Measurements from ENCODE around the gene PPM1L. TPM values are rescaled to one million over a fixed set of nuclear protein-coding genes. Genes with fewer than 3 reads are reported as not detected.

PPM1L gene
- total RNA-seq, 1 donor from 2014 or later, result 5.8 TPM

GRCh38 chr3:160906646-160907045 lies 150.6 kb downstream of the PPM1L start:
- Mint-ChIP-seq H3K4me1 (no peaks in the 10 kb centered on the region), H3K36me3 (ENCODE audit: low read depth) (no peaks in the 10 kb centered on the region), H3K4me3 (no peak overlapping the region), H3K27ac (no peak overlapping the region), H3K27me3 (peaks cover 2% of the 10 kb centered on the region), H3K9me3 (peaks cover 5% of the 10 kb centered on the region)
- ATAC-seq (ENCODE audit: low read depth) (no peak), DNase-seq (no peak)
- TF ChIP-seq, protein P1, sequence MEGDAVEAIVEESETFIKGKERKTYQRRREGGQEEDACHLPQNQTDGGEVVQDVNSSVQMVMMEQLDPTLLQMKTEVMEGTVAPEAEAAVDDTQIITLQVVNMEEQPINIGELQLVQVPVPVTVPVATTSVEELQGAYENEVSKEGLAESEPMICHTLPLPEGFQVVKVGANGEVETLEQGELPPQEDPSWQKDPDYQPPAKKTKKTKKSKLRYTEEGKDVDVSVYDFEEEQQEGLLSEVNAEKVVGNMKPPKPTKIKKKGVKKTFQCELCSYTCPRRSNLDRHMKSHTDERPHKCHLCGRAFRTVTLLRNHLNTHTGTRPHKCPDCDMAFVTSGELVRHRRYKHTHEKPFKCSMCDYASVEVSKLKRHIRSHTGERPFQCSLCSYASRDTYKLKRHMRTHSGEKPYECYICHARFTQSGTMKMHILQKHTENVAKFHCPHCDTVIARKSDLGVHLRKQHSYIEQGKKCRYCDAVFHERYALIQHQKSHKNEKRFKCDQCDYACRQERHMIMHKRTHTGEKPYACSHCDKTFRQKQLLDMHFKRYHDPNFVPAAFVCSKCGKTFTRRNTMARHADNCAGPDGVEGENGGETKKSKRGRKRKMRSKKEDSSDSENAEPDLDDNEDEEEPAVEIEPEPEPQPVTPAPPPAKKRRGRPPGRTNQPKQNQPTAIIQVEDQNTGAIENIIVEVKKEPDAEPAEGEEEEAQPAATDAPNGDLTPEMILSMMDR (IDR thresholded peaks at IDR 0.05), result no peak
- intact Hi-C loops (cut with micrococcal nuclease), result no loop called here
- POLR2A ChIA-PET, result no interaction called here
- CTCF ChIA-PET, result interaction anchor here (1.0 kb wide), 1 partner anchor 13 kb away, joined by 3 read pairs; no protein-coding TSS in a partner anchor

DNA sequence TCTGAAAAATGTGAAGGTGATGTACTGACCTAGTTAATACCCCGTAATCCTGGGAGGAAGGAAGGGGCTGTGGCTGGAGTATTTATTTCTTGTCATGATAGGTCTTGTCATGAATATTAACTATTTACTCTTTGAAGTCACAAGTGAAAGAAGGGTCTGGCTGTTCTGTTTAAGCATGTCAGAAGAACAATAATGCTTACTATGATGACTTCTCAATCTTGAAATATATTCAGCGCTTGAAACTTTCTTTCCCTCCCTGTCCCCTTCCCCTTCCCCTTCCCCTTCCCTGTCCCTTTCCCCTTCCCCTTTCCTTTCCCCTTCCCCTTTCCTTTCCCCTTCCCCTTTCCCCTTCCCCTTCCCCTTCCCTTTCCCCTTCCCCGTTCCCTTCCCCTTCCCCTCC lies 153.9 kb downstream of the PPM1L start:
- Mint-ChIP-seq H3K27ac (no peak overlapping the region), H3K36me3 (ENCODE audit: low read depth) (no peaks in the 10 kb centered on the region), H3K9me3 (peaks cover 5% of the 10 kb centered on the region), H3K4me1 (no peaks in the 10 kb centered on the region), H3K4me3 (no peak overlapping the region), H3K27me3 (peaks cover 2% of the 10 kb centered on the region)
- TF ChIP-seq, protein P1 (IDR thresholded peaks at IDR 0.05), result no peak
- POLR2A ChIA-PET, result no interaction called here
- CTCF ChIA-PET, result no interaction called here
- ATAC-seq (ENCODE audit: low read depth), result no peak
- no peak for DNase-seq
- intact Hi-C loops (cut with micrococcal nuclease), result no loop called here

DNA sequence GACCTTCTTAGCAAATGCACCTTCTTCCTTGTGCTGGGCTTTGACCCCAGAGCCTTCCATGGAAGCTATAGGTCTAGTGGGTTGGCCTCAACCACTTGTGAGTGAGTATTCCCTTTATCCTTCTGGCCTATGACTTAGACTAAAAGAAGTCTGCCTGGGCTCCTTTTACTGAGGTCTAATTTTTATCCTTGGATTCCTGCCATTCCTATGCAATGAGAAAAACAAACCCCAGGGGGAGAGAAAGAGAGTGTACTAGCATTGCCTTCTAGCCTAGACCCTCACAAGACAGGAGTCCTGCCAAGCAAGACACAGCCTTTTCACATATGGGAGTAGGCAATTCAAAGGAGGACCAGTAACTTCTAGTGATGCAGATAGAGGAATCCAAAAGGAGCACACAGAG lies 155.4 kb downstream of the PPM1L start:
- H3K27me3 Mint-ChIP-seq, result peaks cover 4% of the 10 kb centered on the region
- ATAC-seq (ENCODE audit: low read depth) (no peak), DNase-seq (no peak)
- H3K27ac Mint-ChIP-seq, result no peak overlapping the region
- no peak overlapping the region for H3K4me3 Mint-ChIP-seq
- no peaks in the 10 kb centered on the region for H3K4me1 Mint-ChIP-seq
- TF ChIP-seq, protein P1 (IDR thresholded peaks at IDR 0.05), result no peak
- H3K36me3 Mint-ChIP-seq (ENCODE audit: low read depth), result no peaks in the 10 kb centered on the region
- H3K9me3 Mint-ChIP-seq, result peaks cover 5% of the 10 kb centered on the region
- intact Hi-C loops (cut with micrococcal nuclease), result no loop called here
- CTCF ChIA-PET, result no interaction called here
- POLR2A ChIA-PET, result no interaction called here

- TF ChIP-seq, protein P1 (IDR thresholded peaks at IDR 0.05), result no peak
- H3K27ac Mint-ChIP-seq, result no peak overlapping the region
- peaks cover 2% of the 10 kb centered on the region for H3K27me3 Mint-ChIP-seq
- ATAC-seq (ENCODE audit: low read depth) (no peak), DNase-seq (no peak)
- H3K4me1 Mint-ChIP-seq, result no peaks in the 10 kb centered on the region
- ChIA-PET POLR2A (no interaction called here), CTCF (interaction anchor here (0.5 to 1.4 kb wide), 3 partner anchors 9 to 122 kb away, joined by 3 to 5 read pairs (median 3); no protein-coding TSS in a partner anchor)
- no peaks in the 10 kb centered on the region for H3K36me3 Mint-ChIP-seq (ENCODE audit: low read depth)
- H3K9me3 Mint-ChIP-seq, result no peaks in the 10 kb centered on the region
- no peak overlapping the region for H3K4me3 Mint-ChIP-seq
- intact Hi-C loops (cut with micrococcal nuclease), result no loop called here
Observed at GRCh38 chr3:160916472-160916871, 160.4 kb downstream of the PPM1L start.

DNA sequence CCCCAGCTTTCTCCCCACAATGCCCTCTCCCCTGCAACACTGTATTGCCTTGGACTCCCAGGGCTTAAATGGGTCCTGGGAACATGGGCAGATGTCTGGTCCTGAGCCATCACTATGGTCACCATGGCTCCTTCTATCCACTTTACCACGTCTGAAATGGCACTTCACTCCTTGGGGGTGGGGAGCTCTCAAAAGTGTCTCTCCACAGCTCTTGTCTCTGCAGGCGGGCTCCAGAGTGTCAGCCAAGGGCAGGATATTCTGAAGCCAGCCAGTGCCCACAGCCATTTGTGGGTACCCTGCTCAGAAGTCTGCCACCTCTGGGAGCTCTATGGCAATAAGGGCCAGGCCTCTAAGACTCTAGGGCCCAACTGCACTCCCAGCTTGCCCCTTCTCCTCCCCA lies 163.9 kb downstream of the PPM1L start:
- POLR2A ChIA-PET, result no interaction called here
- no peak for ATAC-seq (ENCODE audit: low read depth)
- TF ChIP-seq, protein P1 (IDR thresholded peaks at IDR 0.05), result no peak
- H3K9me3 Mint-ChIP-seq, result no peaks in the 10 kb centered on the region
- CTCF ChIA-PET, result interaction anchor here (0.8 to 1.1 kb wide), 4 partner anchors 13 to 498 kb away, joined by 3 read pairs; no protein-coding TSS in a partner anchor
- H3K27ac Mint-ChIP-seq, result no peak overlapping the region
- no peaks in the 10 kb centered on the region for H3K4me1 Mint-ChIP-seq
- no peak overlapping the region for H3K4me3 Mint-ChIP-seq
- peaks cover 1% of the 10 kb centered on the region for H3K27me3 Mint-ChIP-seq
- intact Hi-C loops (cut with micrococcal nuclease), result no loop called here
- no peaks in the 10 kb centered on the region for H3K36me3 Mint-ChIP-seq (ENCODE audit: low read depth)
- DNase-seq, result no peak

Measured in activated B cell treated with CpG ODN at 0.5 μM for 24 hours (primary cell).